ENCODE results near the gene YIPF4.
"Not testable (repeated sequence)": the region's sequence is repeated elsewhere in the genome, so short reads cannot be mapped to it uniquely, and the experiment has no call there.

YIPF4 gene

DNA sequence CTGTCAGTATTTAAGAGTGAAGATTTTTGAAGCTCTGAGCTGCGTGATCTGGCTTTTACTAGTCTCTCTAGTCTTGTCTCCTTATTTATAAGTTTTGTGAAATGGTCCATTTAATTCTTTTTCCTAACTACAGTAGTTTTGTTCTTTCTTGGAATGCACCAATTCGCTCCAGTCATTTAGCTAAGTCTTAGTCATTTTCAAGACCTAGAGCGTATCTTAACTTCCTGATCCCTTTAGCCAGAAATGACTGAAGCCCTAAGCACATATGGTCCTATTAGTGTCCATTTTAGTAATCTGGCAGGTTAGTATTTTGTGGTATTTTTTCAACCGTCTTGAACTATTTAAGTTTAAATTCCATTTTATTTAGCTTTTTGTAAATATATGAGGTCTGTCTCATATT lies 82.7 kb downstream of the YIPF4 start:
- no peak overlapping the region for H3K4me3 ChIP-seq (ENCODE audit: low read depth, low read length)
- in situ Hi-C loops (cut with HindIII; ENCODE audit: low sequenced_read_pairs): no loop called here
- no peak for TF ChIP-seq CTCF (IDR thresholded peaks at IDR 0.05; ENCODE audit: low read depth, low read length, missing control alignments)

GRCh38 chr2:32362997-32363396 lies 85.3 kb downstream of the YIPF4 start:
- in situ Hi-C loops (cut with HindIII; ENCODE audit: low sequenced_read_pairs); H3K4me3 ChIP-seq (ENCODE audit: low read depth, low read length); DNase-seq (ENCODE audit: low read depth): not testable (repeated sequence)

More for the DNA sequence above, 82.7 kb downstream of the YIPF4 start:
- DNase-seq (ENCODE audit: low read depth): no peak

DNA sequence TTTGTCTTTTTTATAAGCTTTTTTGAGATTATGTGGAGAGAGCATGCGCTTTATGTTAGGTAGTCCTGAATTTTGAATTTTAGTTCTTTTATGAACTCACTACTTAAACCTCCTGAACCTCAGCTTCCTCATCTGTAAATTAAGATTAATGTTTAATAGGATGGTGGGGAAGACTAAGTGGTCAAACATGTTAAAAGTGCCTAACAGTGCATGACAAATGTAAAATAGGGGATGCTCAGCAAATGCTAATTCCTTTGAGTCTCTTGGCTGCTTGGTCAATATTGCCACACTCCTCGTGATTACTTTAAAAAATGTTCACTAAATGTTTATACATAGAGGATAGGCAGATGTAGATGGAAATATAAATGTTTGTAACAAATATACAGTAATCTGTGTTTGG lies 85.9 kb downstream of the YIPF4 start:
- no peak overlapping the region for H3K4me3 ChIP-seq (ENCODE audit: low read depth, low read length)

GRCh38 chr2:32364290-32364689 lies 86.6 kb downstream of the YIPF4 start:
- DNase-seq (ENCODE audit: low read depth); in situ Hi-C loops (cut with HindIII; ENCODE audit: low sequenced_read_pairs); H3K4me3 ChIP-seq (ENCODE audit: low read depth, low read length): not testable (repeated sequence)

More for the DNA sequence above, 85.9 kb downstream of the YIPF4 start:
- TF ChIP-seq CTCF (IDR thresholded peaks at IDR 0.05; ENCODE audit: low read depth, low read length, missing control alignments): no peak
- DNase-seq (ENCODE audit: low read depth): no peak
- in situ Hi-C loops (cut with HindIII; ENCODE audit: low sequenced_read_pairs): no loop called here

- H3K4me3 ChIP-seq (ENCODE audit: low read depth, low read length); DNase-seq (ENCODE audit: low read depth); in situ Hi-C loops (cut with HindIII; ENCODE audit: low sequenced_read_pairs): not testable (repeated sequence)
Observed at GRCh38 chr2:32365679-32366078, 88.0 kb downstream of the YIPF4 start.

All from astrocyte of the cerebellum (primary cell).